H9 (cell line): ENCODE measurements around the gene HNRNPLL. TPM values are rescaled to one million over a fixed set of nuclear protein-coding genes. Genes with fewer than 3 reads are reported as not detected.

ENCODE experiments used
- DNase-seq: peaks from one replicate; pipeline ENCODE4 v3.0.0-alpha.2; 2017
- H2AFZ ChIP-seq: one replicate; pipeline ENCODE4 v1.6.1; 2013; ENCODE audit warnings: mild to moderate bottlenecking, low read length, control low read depth, moderate library complexity
- H2AK5ac ChIP-seq: 2 replicates; pipeline ENCODE4 v1.6.1; 2013; ENCODE audit warnings: low read length, control low read depth, mixed read lengths; ENCODE audit not compliant: insufficient read length
- H2BK120ac ChIP-seq: one replicate; pipeline ENCODE4 v1.6.1; 2013; ENCODE audit warnings: low read depth, mild to moderate bottlenecking, low read length, control low read depth, inconsistent platforms; ENCODE audit not compliant: poor library complexity, severe bottlenecking
- H2BK12ac ChIP-seq: 2 replicates; pipeline ENCODE4 v1.6.1; 2013; ENCODE audit warnings: low read length, control low read depth, mixed read lengths, low read depth; ENCODE audit not compliant: insufficient read length
- H2BK15ac ChIP-seq: 2 replicates; pipeline ENCODE4 v1.6.1; 2013; ENCODE audit warnings: low read depth, low read length, control low read depth
- H2BK20ac ChIP-seq: one replicate; pipeline ENCODE4 v1.6.1; 2013; ENCODE audit warnings: low read depth, mild to moderate bottlenecking, low read length, control low read depth, inconsistent platforms; ENCODE audit not compliant: poor library complexity, severe bottlenecking
- H2BK5ac ChIP-seq: 2 replicates; pipeline ENCODE4 v1.6.1; 2013; ENCODE audit warnings: low read length, control low read depth, mixed read lengths; ENCODE audit not compliant: insufficient read length
- H3K14ac ChIP-seq: 2 replicates; pipeline ENCODE4 v1.6.1; 2013; ENCODE audit warnings: low read length, control low read depth; ENCODE audit not compliant: insufficient read depth
- H3K18ac ChIP-seq: 2 replicates; pipeline ENCODE4 v1.6.1; 2013; ENCODE audit warnings: low read depth, mild to moderate bottlenecking, mixed read lengths, low read length, control low read depth; ENCODE audit not compliant: insufficient read length
- H3K23ac ChIP-seq: 2 replicates; pipeline ENCODE4 v1.6.1; 2013; ENCODE audit warnings: low read length, control low read depth, mixed read lengths, low read depth; ENCODE audit not compliant: insufficient read length
- H3K23me2 ChIP-seq: 2 replicates; pipeline ENCODE4 v1.6.1; 2013; ENCODE audit warnings: low read depth, mild to moderate bottlenecking, mixed read lengths, low read length, control low read depth; ENCODE audit not compliant: insufficient read length, poor library complexity, severe bottlenecking
- H3K27ac ChIP-seq: 2 replicates; pipeline ENCODE4 v1.5.1; 2013; ENCODE audit warnings: low read length, control low read depth, mixed read lengths, low read depth; ENCODE audit not compliant: insufficient read length
- H3K27me3 ChIP-seq: 2 replicates; pipeline ENCODE4 v1.6.1; 2013; ENCODE audit warnings: low read length, control low read depth, inconsistent platforms; ENCODE audit not compliant: insufficient read depth
- H3K4ac ChIP-seq: 2 replicates; pipeline ENCODE4 v1.6.1; 2013; ENCODE audit warnings: low read depth, mild to moderate bottlenecking, control low read depth, inconsistent platforms, low read length, moderate library complexity
- H3K4me1 ChIP-seq: 2 replicates; pipeline ENCODE4 v1.6.1; 2013; ENCODE audit warnings: low read length, control low read depth, inconsistent platforms; ENCODE audit not compliant: insufficient read depth
- H3K4me2 ChIP-seq: 2 replicates; pipeline ENCODE4 v1.6.1; 2013; ENCODE audit warnings: low read length, control low read depth, mixed read lengths; ENCODE audit not compliant: insufficient read length, insufficient read depth
- H3K56ac ChIP-seq: 2 replicates; pipeline ENCODE4 v1.6.1; 2013; ENCODE audit warnings: low read depth, mild to moderate bottlenecking, mixed read lengths, low read length, control low read depth; ENCODE audit not compliant: insufficient read length
- H3K79me1 ChIP-seq: 2 replicates; pipeline ENCODE4 v1.6.1; 2013; ENCODE audit warnings: low read depth, mild to moderate bottlenecking, moderate library complexity, low read length, control low read depth, inconsistent platforms; ENCODE audit not compliant: insufficient read depth, poor library complexity, severe bottlenecking
- H3K79me2 ChIP-seq: 2 replicates; pipeline ENCODE4 v1.6.1; 2013; ENCODE audit warnings: low read length, control low read depth, inconsistent platforms; ENCODE audit not compliant: insufficient read depth
- H3K9ac ChIP-seq: 2 replicates; pipeline ENCODE4 v1.6.1; 2013; ENCODE audit warnings: low read length, control low read depth, mixed read lengths; ENCODE audit not compliant: insufficient read length; ENCODE audit errors: extremely low read depth
- H3K9me3 ChIP-seq: one replicate; pipeline ENCODE4 v1.6.1; 2013; ENCODE audit warnings: low read depth, low read length, inconsistent platforms; ENCODE audit not compliant: control insufficient read depth
- H3T11ph ChIP-seq: one replicate; pipeline ENCODE4 v1.6.1; 2013; ENCODE audit warnings: mild to moderate bottlenecking, low read length, control low read depth, inconsistent platforms
- H4K20me1 ChIP-seq: one replicate; pipeline ENCODE4 v1.6.1; 2013; ENCODE audit not compliant: control insufficient read depth, insufficient read length, insufficient read depth
- H4K5ac ChIP-seq: 2 replicates; pipeline ENCODE4 v1.6.1; 2013; ENCODE audit warnings: low read depth, mild to moderate bottlenecking, mixed read lengths, low read length, control low read depth; ENCODE audit not compliant: insufficient read length
- H4K8ac ChIP-seq: replicated peaks from 2 replicates; pipeline ENCODE4 v1.6.1; 2013; ENCODE audit warnings: low read length, control low read depth, mixed read lengths, low read depth; ENCODE audit not compliant: insufficient read length
- H4K91ac ChIP-seq: 2 replicates; pipeline ENCODE4 v1.6.1; 2013; ENCODE audit warnings: low read depth, mild to moderate bottlenecking, moderate library complexity, mixed read lengths, low read length, control low read depth; ENCODE audit not compliant: insufficient read length
- H3K27ac Mint-ChIP-seq, 3 experiments: 2 replicates in 2 of 3; 3 replicates in 1 of 3; pipeline ENCODE4 v1.8.0; 2020 to 2021; ENCODE audit warnings: mixed read lengths in 3 of 3, mild to moderate bottlenecking in 1 of 3, moderate library complexity in 1 of 3
- H3K27me3 Mint-ChIP-seq: 2 replicates; pipeline ENCODE4 v1.8.0; 2021; ENCODE audit warnings: low read depth, mild to moderate bottlenecking, moderate library complexity, mixed read lengths
- H3K36me3 Mint-ChIP-seq, 3 experiments: 2 replicates in 2 of 3; 3 replicates in 1 of 3; pipeline ENCODE4 v1.8.0; 2020 to 2021; ENCODE audit warnings: low read depth in 3 of 3, mixed read lengths in 3 of 3; ENCODE audit not compliant: insufficient read depth in 1 of 3
- H3K4me1 Mint-ChIP-seq, 2 experiments: 2 replicates each; pipeline ENCODE4 v1.8.0; 2020; ENCODE audit warnings: mixed read lengths in 2 of 2
- H3K4me3 Mint-ChIP-seq, 2 experiments: 2 replicates in 1 of 2; 3 replicates in 1 of 2; pipeline ENCODE4 v1.8.0; 2020 to 2021; ENCODE audit warnings: mild to moderate bottlenecking in 2 of 2, mixed read lengths in 2 of 2, moderate library complexity in 1 of 2
- H3K9me3 Mint-ChIP-seq, 2 experiments: 2 replicates in 1 of 2; 3 replicates in 1 of 2; pipeline ENCODE4 v1.8.0; 2020; ENCODE audit warnings: mild to moderate bottlenecking in 2 of 2, mixed read lengths in 2 of 2, moderate library complexity in 1 of 2
- CTCF ChIP-seq: fragments of 200-600 bp; sonication (generic); conservative IDR thresholded peaks from 3 replicates; pipeline ENCODE4 v1.8.0; 2021; ENCODE audit warnings: antibody characterized with exemption, mild to moderate bottlenecking
- WGBS: extraction: QIAGEN DNeasy Blood & Tissue Kit; methylation state at CpG from one replicate; pipeline ENCODE4 v1.1.7; 2013; ENCODE audit warnings: missing lambda C conversion rate, low lambda C conversion rate, mixed read lengths; ENCODE audit not compliant: insufficient read length; ENCODE audit errors: extremely low coverage; 5-methylcytosine and 5-hydroxymethylcytosine counted together
- total RNA-seq: library from RNA; stranded (reverse); gene quantifications from 2 replicates; pipeline ENCODE4 v1.2.1, GENCODE V29; 2021

Gene HNRNPLL
- total RNA-seq, 1 experiment from 2014 or later = 52.3 TPM

DNA sequence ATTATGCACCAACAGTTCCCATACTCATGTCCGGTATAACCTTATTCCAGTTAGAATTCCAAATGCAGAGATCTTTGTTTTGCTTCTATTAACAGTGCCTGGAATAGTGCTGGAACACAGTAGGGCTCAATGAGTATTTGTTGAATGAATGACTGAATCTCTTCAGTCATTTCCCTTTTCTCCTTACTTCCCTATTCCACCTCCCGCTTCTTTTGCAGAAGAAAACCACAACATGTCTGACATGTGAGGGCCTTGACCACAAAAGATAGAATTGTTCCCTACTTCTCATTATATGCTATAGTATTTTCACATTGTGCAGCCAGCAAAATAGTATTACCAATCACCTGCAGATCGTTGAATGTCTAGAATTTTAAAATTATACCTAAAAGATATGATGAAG is 19.5 kb upstream of the HNRNPLL start:
- Mint-ChIP-seq H3K9me3 (no peaks in the 10 kb centered on the region), H3K36me3 (no peaks in the 10 kb centered on the region), H3K27ac (no peak overlapping the region), H3K27me3 (no peaks in the 10 kb centered on the region), H3K4me1 (peaks cover 8 to 13% of the 10 kb centered on the region in 2 experiments), H3K4me3 (no peak overlapping the region)
- Histone ChIP-seq H3K79me2 (no peaks in the 10 kb centered on the region), H4K5ac (no peak overlapping the region), H3K56ac (no peak overlapping the region), H4K8ac (no peak overlapping the region), H2AFZ (no peak overlapping the region), H2BK20ac (no peak overlapping the region), H3K4me1 (no peaks in the 10 kb centered on the region), H3K4ac (no peak overlapping the region), H2BK120ac (no peak overlapping the region), H3T11ph (no peak overlapping the region), H3K18ac (no peak overlapping the region), H4K91ac (no peak overlapping the region), H3K9me3 (no peaks in the 10 kb centered on the region), H3K27me3 (no peaks in the 10 kb centered on the region), H4K20me1 (no peaks in the 10 kb centered on the region), H2BK15ac (no peak overlapping the region), H3K14ac (no peak overlapping the region), H3K23ac (no peak overlapping the region), H3K27ac (no peak overlapping the region), H3K4me2 (no peak overlapping the region), H2BK12ac (no peak overlapping the region), H3K23me2 (no peaks in the 10 kb centered on the region), H3K9ac (no peak overlapping the region), H2BK5ac (no peak overlapping the region), H2AK5ac (no peak overlapping the region), H3K79me1 (no peaks in the 10 kb centered on the region)
- no peak for TF ChIP-seq CTCF
- no CpG with 5 or more reads among the region's 3 CpGs for WGBS
- DNase-seq = no peak
